ENCODE measurements around the gene CTNND2. TPM values are rescaled to one million over a fixed set of nuclear protein-coding genes. Genes with fewer than 3 reads are reported as not detected.

Gene CTNND2
- total and polyA plus RNA-seq, 4 donors, result 0.05 to 0.50 (median 0.27) TPM

DNA sequence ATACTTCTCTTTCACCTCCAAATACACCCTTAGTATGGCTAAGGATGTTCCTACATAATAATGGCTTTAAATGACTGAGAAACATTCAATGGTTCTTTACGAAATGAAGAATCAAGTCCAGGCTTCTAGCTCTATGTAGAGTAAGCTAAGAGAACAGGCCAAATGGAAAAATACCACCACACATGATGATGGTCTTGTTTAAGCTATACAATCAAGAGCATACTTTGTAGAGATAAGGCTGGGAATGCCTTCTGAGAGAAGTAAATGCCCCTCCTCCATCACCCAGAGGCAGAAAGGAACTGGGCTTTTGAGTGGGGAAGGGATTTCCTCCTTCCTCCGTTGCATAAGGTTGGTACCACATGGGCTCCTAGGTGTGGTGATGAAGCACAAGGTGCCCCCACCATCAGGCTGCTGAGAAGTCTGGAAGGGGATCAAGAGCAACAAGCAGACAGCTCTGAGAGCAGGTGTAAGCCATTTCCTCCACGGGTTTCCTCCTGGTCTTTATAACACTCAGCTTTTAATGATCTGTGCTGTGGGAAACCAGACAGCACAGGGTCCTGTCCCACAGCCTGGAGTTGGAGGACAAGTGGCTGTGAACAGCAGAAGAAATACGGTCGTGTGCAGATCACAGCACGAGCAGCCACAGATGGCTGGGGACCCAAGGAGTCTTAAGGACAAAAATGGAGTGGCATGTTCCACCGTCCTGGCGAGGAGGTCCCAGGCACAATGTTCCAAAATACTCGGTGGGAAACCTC is 396.9 kb downstream of the CTNND2 start (continued):
- TF ChIP-seq FOXA2 (IDR thresholded peaks at IDR 0.05), result no peak

DNA sequence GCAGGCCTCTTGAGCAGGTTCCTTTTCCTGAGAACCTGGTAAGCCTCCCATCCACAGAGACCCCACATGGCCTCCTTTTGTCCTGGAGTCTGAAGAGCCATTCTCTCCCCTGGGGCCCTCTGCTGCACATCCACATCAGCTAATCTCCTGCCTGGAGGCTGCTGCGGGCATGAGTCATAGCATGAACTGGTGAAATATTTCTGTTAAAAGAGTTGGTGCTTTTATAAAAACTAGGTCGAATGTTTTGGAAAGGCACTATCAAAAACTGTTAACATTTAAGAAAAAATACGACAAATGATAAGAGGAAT is 399.4 kb downstream of the CTNND2 start:
- WGBS, result 85% methylated on average over 3 of the region's 3 CpGs
- no peak overlapping the region for H3K27ac ChIP-seq (ENCODE audit: low read depth in 1 of 2, low read length in 2 of 2)
- no peaks in the 10 kb centered on the region for H3K36me3 ChIP-seq (ENCODE audit: control insufficient read depth in 4 of 4, insufficient read depth in 3 of 4, low read depth in 1 of 4, low read length in 3 of 4)
- no peaks in the 10 kb centered on the region for H3K9me3 ChIP-seq (ENCODE audit: control insufficient read depth in 4 of 4, low read length in 3 of 4)
- no peaks in the 10 kb centered on the region for H3K4me1 ChIP-seq (ENCODE audit: control insufficient read depth in 4 of 4, insufficient read depth in 4 of 4, low read length in 3 of 4)
- TF ChIP-seq, protein P1, sequence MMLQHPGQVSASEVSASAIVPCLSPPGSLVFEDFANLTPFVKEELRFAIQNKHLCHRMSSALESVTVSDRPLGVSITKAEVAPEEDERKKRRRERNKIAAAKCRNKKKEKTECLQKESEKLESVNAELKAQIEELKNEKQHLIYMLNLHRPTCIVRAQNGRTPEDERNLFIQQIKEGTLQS (IDR thresholded peaks at IDR 0.05), result no peak
- TF ChIP-seq SP1 (IDR thresholded peaks at IDR 0.05) (no peak), NR2F2 (IDR thresholded peaks at IDR 0.05) (no peak), HNF4A (conservative IDR thresholded peaks at IDR 0.05) (no peak), GABPA (IDR thresholded peaks at IDR 0.05 in 1 of 2, conservative IDR thresholded peaks at IDR 0.05 in 1 of 2) (no peak), FOXA1 (IDR thresholded peaks at IDR 0.05) (no peak), HNF4G (IDR thresholded peaks at IDR 0.05) (no peak), FOXA2 (IDR thresholded peaks at IDR 0.05) (no peak), YY1 (IDR thresholded peaks at IDR 0.05) (no peak), RAD21 (IDR thresholded peaks at IDR 0.05) (no peak), JUND (IDR thresholded peaks at IDR 0.05) (no peak)
- TF ChIP-seq, protein P2, sequence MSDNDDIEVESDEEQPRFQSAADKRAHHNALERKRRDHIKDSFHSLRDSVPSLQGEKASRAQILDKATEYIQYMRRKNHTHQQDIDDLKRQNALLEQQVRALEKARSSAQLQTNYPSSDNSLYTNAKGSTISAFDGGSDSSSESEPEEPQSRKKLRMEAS (IDR thresholded peaks at IDR 0.05), result no peak
- TF ChIP-seq, protein P3, sequence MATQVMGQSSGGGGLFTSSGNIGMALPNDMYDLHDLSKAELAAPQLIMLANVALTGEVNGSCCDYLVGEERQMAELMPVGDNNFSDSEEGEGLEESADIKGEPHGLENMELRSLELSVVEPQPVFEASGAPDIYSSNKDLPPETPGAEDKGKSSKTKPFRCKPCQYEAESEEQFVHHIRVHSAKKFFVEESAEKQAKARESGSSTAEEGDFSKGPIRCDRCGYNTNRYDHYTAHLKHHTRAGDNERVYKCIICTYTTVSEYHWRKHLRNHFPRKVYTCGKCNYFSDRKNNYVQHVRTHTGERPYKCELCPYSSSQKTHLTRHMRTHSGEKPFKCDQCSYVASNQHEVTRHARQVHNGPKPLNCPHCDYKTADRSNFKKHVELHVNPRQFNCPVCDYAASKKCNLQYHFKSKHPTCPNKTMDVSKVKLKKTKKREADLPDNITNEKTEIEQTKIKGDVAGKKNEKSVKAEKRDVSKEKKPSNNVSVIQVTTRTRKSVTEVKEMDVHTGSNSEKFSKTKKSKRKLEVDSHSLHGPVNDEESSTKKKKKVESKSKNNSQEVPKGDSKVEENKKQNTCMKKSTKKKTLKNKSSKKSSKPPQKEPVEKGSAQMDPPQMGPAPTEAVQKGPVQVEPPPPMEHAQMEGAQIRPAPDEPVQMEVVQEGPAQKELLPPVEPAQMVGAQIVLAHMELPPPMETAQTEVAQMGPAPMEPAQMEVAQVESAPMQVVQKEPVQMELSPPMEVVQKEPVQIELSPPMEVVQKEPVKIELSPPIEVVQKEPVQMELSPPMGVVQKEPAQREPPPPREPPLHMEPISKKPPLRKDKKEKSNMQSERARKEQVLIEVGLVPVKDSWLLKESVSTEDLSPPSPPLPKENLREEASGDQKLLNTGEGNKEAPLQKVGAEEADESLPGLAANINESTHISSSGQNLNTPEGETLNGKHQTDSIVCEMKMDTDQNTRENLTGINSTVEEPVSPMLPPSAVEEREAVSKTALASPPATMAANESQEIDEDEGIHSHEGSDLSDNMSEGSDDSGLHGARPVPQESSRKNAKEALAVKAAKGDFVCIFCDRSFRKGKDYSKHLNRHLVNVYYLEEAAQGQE (IDR thresholded peaks at IDR 0.05), result no peak
- TF ChIP-seq, protein P4, sequence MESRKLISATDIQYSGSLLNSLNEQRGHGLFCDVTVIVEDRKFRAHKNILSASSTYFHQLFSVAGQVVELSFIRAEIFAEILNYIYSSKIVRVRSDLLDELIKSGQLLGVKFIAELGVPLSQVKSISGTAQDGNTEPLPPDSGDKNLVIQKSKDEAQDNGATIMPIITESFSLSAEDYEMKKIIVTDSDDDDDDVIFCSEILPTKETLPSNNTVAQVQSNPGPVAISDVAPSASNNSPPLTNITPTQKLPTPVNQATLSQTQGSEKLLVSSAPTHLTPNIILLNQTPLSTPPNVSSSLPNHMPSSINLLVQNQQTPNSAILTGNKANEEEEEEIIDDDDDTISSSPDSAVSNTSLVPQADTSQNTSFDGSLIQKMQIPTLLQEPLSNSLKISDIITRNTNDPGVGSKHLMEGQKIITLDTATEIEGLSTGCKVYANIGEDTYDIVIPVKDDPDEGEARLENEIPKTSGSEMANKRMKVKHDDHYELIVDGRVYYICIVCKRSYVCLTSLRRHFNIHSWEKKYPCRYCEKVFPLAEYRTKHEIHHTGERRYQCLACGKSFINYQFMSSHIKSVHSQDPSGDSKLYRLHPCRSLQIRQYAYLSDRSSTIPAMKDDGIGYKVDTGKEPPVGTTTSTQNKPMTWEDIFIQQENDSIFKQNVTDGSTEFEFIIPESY (IDR thresholded peaks at IDR 0.05), result no peak
- no peak for DNase-seq (ENCODE audit: low spot score)
- H3K27me3 ChIP-seq (ENCODE audit: control insufficient read depth in 4 of 4, insufficient read depth in 4 of 4, low read length in 3 of 4), result no peaks in the 10 kb centered on the region
- H3K4me3 ChIP-seq (ENCODE audit: low read depth in 1 of 3, low read length in 3 of 3), result no peak overlapping the region
- no peak overlapping the region for H3K9ac ChIP-seq (ENCODE audit: low read depth in 1 of 2, low read length in 2 of 2)
